AG04449 (cell line): ENCODE results near the gene BACH2.

ENCODE experiments used
- CTCF ChIA-PET: fragments of 350-600 bp; formaldehyde crosslinking; extraction: SDS; loops from one replicate; lab custom pipeline; 2021; ENCODE audit warnings: antibody characterized with exemption; lab: Yijun Ruan, JAX
- POLR2A ChIA-PET: fragments of 400-600, 350-600 bp; formaldehyde crosslinking; extraction: SDS; loops from one replicate; lab custom pipeline; 2020; ENCODE audit warnings: antibody characterized with exemption, inconsistent platforms; lab: Yijun Ruan, JAX
- DNase-seq: peaks from one replicate; pipeline ENCODE4 v3.0.0-alpha.2; 2010; ENCODE audit warnings: low read depth, low spot score
- H3K4me3 ChIP-seq: 2 replicates; pipeline ENCODE4 v1.5.1; 2011; ENCODE audit warnings: low read depth, mild to moderate bottlenecking, control low read depth, low read length
- CTCF ChIP-seq: IDR thresholded peaks from one replicate; pipeline ENCODE4 v1.5.1; 2011; ENCODE audit warnings: mild to moderate bottlenecking, moderate library complexity, low read length, control low read depth, inconsistent platforms; ENCODE audit not compliant: insufficient read depth; ENCODE audit errors: missing control alignments

Gene BACH2

GRCh38 chr6:90109141-90109540 is 187.5 kb downstream of the BACH2 start:
- POLR2A ChIA-PET: no interaction called here
- no peak overlapping the region for H3K4me3 ChIP-seq
- TF ChIP-seq CTCF: no peak
- DNase-seq: no peak
- CTCF ChIA-PET: interaction anchor here (0.6 kb wide), 1 partner anchor 11 kb away, joined by 3 read pairs; no protein-coding TSS in a partner anchor

GRCh38 chr6:90107771-90108282 is 188.8 kb downstream of the BACH2 start:
- TF ChIP-seq CTCF: no peak
- ChIA-PET CTCF (no interaction called here), POLR2A (no interaction called here)
- DNase-seq: no peak
- H3K4me3 ChIP-seq: no peak overlapping the region

- CTCF ChIA-PET: no interaction called here
- POLR2A ChIA-PET: no interaction called here
- no peak for DNase-seq
- no peak for TF ChIP-seq CTCF
- H3K4me3 ChIP-seq: no peak overlapping the region
These were observed 189.3 kb downstream of the BACH2 start for GRCh38 chr6:90107371-90107770.

- POLR2A ChIA-PET: no interaction called here
- TF ChIP-seq CTCF: no peak
- CTCF ChIA-PET: interaction anchor here (0.9 to 1.2 kb wide), 2 partner anchors 8 to 9 kb away, joined by 4 read pairs; no protein-coding TSS in a partner anchor
- no peak for DNase-seq
- H3K4me3 ChIP-seq: no peak overlapping the region
These were observed 190.2 kb downstream of the BACH2 start for GRCh38 chr6:90106449-90106848.

GRCh38 chr6:90105506-90106170 is 191.0 kb downstream of the BACH2 start:
- H3K4me3 ChIP-seq: no peak overlapping the region
- DNase-seq: no peak
- no peak for TF ChIP-seq CTCF
- ChIA-PET CTCF (interaction anchor here (0.7 to 1.2 kb wide), 3 partner anchors 9 to 165 kb away, joined by 3 to 4 read pairs (median 4); no protein-coding TSS in a partner anchor), POLR2A (no interaction called here)

- no peak overlapping the region for H3K4me3 ChIP-seq
- no peak for TF ChIP-seq CTCF
- DNase-seq: no peak
- ChIA-PET CTCF (no interaction called here), POLR2A (no interaction called here)
These were observed 193.4 kb downstream of the BACH2 start for GRCh38 chr6:90103056-90103800.
